ENCODE data around the gene GBP2.

GRCh38 chr1:89112871-89113613 lies 12.9 kb downstream of the GBP2 start:
- TF ChIP-seq CTCF (IDR thresholded peaks at IDR 0.05) (no peak), POLR2A (IDR thresholded peaks at IDR 0.05) (no peak)
